GM21619 (cell line): ENCODE data around the gene TUBA1C.
"Not testable (repeated sequence)": the region's sequence is repeated elsewhere in the genome, so short reads cannot be mapped to it uniquely, and the experiment has no call there.

Experiments used
- ATAC-seq: cut with Tn5 transposase; IDR thresholded peaks from one replicate; pipeline ENCODE4 v1.9.1; 2021; ENCODE audit not compliant: unreplicated experiment

Gene TUBA1C

DNA sequence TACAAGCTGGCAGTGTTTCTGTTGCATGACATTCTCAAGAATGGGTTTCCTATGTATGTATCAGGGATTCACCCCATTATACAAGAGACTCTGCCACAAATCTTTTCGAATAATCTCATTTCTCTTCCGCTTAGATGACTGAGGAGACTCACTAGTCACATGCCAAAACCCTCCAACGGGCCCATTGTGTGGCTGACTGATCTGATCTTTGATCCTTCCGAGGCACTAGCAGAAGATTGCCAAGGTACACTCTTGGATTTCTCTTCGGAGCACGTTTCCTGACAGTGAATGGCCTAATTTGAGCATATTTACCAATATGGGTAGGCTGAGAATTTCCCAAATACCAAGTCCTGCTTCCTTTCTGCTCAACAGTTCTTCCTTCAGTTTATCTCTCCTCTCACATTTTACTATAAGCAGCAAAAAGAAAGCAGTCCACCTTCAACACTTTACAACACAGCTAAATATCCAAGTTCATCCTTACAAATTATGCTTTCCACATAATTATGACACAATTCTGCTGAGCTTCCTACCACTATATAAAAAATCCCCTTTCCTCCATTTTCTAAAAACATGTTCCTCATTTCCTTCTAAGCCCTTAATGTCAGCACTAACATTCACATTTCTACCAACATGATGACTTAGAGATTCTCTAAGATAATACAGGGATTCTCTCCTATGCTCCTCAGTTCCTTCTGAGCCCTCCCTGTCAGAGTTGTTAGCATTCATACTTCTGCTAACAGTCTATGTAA, 41.1 kb downstream of the TUBA1C start:
- ATAC-seq, result no peak

DNA sequence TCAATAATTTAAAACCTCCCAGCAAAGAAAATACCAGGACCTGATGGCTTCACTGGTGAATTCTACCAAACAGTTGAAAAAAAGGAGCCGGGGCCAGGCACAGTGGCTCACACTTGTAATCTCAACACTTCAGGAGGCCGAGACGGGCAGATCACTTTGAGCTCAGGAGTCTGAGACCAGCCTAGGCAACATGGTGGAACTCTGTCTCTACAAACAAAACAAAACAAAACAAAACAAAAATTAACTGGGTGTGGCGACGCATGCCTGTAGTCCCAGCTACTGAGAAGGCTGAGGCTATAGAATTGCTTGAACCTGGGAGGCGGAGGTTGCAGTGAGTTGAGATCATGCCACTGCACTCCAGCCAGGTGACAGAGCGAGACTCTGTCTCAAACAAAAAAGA, 44.5 kb downstream of the TUBA1C start:
- ATAC-seq, result no peak

- ATAC-seq, result not testable (repeated sequence)
Observed at GRCh38 chr12:49310451-49311000, 45.6 kb downstream of the TUBA1C start.

DNA sequence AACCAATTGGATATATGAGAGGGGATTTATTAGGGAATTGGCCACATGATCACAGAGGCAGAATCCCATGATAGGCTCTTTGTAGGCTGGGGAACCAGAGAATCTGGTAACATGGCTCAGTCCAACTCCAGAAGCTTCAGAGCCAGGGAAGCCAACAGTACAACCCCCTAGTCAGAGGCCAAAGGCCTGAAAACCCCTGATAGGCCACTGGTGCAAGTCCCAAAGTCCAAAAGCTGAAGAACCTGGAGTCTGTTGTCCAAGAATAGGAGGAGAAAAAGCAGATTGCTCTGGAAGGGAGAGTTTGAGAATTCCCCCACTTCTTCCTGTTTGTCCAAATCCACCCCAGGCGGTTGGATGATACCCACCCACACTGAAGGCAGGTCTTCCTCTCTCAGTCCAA, 49.9 kb downstream of the TUBA1C start:
- no peak for ATAC-seq

DNA sequence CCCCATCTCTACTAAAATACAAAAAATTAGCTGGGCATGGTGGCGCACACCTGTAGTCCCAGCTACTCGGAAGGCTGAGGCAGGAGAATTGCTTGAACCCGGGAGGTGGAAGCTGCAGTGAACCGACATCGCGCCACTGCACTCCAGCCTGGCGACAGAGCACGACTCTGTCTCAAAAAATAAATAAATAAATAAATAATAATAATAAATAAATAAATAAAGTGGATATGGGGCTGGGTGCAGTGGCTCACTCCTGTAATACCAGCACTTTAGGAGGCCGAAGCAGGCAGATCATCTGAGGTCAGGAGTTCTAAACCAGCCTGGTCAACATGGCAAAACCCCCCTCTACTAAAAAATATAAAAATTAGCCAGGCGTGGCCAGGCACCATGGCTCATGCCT, 52.2 kb downstream of the TUBA1C start:
- not testable (repeated sequence) for ATAC-seq

DNA sequence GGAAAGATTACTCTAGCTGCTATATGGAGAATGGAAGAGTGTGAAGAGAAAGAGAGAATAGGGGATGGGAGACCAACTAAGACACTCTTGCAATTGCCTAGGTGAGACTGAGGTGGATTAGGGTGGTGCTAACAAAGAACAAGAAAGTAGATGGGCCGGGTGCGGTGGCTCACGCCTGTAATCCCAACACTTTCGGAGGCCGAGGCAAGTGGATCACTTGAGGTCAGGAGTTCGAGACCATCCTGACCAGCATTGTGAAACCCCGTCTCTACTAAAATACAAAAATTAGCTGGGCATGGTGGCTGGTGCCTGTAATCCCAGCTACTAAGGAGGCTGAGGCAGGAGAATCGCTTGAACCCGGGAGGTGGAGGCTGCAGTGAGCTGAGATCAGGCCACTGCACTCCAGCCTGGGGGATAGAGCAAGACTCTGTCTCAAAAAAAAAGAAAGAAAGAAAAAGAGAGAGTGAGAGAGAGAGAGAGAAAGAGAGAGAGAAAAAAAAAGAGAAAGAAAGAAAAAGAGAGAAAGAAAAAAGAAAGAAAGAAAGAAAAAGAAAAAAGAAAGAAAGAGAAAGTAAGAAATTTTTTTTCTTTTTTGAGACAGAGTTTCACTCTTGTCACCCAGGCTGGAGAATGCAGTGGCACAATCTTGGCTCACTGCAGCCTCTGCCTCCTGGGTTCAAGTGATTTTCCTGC, 55.7 kb downstream of the TUBA1C start:
- ATAC-seq, result not testable (repeated sequence)

DNA sequence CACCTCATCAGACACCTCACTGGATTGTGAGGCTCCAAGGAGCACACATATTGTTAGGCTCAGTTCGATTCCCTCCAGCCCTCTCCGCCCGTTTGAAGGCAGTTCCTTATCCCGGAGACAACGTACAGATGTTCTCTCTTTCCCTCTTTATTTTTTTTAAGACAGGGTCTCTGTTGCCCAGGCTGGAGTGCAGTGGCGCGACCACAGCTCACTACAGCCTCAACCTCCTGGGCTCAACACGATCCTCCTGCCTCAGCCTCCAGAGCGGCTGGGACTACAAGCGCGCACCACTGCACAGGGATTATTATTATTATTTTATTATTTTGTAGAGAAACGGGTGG, 57.5 kb downstream of the TUBA1C start:
- ATAC-seq, result no peak

DNA sequence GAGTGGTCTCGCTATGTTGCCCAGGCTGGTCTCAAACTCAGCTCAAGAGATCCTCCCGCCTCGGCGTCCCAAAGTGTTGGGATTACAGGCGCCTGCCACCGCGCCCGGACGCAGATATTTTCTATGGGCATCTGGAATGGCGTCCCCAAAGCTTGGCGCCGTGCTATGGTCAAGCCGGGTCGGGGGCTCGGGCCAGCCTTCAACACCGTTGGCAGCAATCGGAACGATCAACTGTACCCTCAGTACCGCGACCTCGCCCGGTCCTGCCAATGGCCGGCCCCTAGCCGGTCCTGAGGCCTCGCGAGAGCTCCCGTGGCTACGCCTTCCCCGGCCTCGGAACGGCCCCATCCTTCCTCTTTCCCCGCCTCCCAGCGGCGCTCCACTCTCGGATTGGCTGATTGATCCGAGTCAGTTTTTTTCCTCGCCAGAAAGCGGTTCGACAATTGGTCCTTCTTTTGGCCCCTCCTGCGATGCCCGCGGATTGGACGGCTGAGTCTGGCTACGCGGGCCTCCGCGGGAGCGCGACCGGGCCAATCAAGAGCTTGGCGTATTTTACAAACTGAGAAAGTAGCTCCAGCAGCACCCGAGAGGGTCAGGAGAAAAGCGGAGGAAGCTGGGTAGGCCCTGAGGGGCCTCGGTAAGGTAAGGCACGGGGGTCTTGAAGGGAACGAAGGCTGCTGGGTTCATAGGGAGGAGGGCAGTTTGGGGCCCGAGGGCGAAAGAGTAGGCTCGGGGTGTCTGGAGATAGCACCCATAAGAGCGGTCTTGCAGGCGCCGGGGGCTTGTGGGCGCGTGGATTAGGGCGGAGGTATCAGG, 58.0 kb downstream of the TUBA1C start, which contains the start of gene TROAP:
Gene TROAP (plus strand): TSS at position 548 of the 816 bp plus-strand sequence. CDS start 354 bp downstream, outside the sequence.
- peak; percentile 94 for ATAC-seq

GRCh38 chr12:49323524-49324097, 58.7 kb downstream of the TUBA1C start:
- ATAC-seq, result no peak
